Measurements from ENCODE around the gene TNFSF13B. TPM values are rescaled to one million over a fixed set of nuclear protein-coding genes. Genes with fewer than 3 reads are reported as not detected.
"Not testable (repeated sequence)": the region's sequence is repeated elsewhere in the genome, so short reads cannot be mapped to it uniquely, and the experiment has no call there.

Gene TNFSF13B
- total RNA-seq, 1 donor = 36.6 TPM

DNA sequence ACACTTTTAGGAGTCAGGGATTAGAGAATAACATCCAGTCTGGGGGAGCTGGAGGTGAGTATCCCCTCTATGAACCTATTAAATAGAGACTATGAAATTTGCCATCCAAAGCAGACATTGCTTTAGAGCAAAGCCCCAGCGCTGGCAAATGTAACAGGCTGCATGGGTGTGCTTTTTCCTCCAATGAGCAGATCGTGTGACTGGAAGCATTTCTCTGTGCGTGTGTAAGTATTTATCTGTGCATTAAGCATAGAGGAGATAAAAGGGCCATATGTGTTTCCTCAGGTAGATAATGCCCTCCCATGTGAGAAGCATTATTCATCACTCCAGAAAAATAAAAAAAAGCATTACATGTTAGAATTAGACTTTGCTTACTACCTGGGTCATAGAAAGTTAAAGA lies 924 bp downstream of the TNFSF13B start:
- Histone ChIP-seq H3K4me1 (ENCODE audit: insufficient read depth, low read length) (peaks cover 48% of the 10 kb centered on the region), H3K9me3 (ENCODE audit: low read depth, low read length) (no peaks in the 10 kb centered on the region), H3K27me3 (ENCODE audit: insufficient read depth, low read length) (no peaks in the 10 kb centered on the region), H3K4me3 (ENCODE audit: low read length) (peak overlapping the region; percentile 52)

DNA sequence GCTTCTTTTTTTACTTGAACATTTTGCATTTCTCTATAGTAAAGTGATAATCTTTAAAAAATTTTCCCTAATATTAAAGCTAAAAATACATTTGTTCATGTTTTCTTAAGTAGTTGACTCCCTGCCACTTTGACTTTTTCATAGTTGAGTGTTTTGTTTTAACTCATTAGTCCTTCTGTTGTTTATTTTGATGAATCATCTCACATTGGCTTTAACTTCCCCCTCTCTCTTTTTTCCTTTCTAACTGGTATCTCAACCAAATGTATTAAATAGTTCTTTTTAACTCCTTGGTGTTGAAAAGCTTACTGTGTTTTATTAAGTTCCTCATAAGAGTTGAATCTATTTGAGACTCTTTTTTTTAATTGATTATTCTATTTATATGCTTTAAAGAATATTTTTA lies 2.8 kb downstream of the TNFSF13B start:
- no peaks in the 10 kb centered on the region for H3K27me3 ChIP-seq (ENCODE audit: insufficient read depth, low read length)
- peaks cover 31% of the 10 kb centered on the region for H3K4me1 ChIP-seq (ENCODE audit: insufficient read depth, low read length)
- H3K4me3 ChIP-seq (ENCODE audit: low read length) = no peak overlapping the region
- H3K9me3 ChIP-seq (ENCODE audit: low read depth, low read length) = no peaks in the 10 kb centered on the region

DNA sequence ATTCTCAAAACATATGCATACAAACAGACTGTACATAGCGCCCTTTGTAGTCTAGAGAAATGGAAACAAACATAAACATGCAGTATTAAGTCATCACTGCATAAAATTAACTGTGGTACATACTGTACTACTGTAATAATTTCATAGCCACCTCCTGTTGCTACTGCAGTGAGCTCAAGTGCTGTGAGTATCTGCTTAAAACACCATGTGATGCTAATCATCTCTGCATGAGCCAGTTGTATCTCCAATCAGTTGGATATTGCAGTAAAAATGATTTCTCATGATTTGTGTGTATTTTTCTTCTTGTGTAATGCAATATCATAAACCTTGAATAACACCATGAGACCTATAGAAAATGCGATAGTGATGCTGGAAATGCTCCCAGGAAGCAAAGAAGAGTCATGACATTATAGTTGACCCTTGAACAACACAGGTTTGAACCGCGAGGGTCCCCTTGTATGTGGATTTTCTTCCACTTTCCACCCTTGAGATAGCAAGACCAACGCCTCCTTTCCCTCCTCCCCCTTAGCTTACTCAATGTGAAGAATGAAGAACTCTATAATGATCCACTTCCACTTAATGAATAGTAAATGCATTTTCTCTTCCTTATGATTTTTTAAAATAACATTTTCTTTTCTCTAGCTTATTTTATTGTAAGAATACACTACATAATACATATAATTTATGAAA lies 4.1 kb downstream of the TNFSF13B start:
- no peaks in the 10 kb centered on the region for H3K27me3 ChIP-seq (ENCODE audit: insufficient read depth, low read length)
- H3K4me3 ChIP-seq (ENCODE audit: low read length) = no peak overlapping the region
- no peaks in the 10 kb centered on the region for H3K9me3 ChIP-seq (ENCODE audit: low read depth, low read length)
- peaks cover 19% of the 10 kb centered on the region for H3K4me1 ChIP-seq (ENCODE audit: insufficient read depth, low read length)

DNA sequence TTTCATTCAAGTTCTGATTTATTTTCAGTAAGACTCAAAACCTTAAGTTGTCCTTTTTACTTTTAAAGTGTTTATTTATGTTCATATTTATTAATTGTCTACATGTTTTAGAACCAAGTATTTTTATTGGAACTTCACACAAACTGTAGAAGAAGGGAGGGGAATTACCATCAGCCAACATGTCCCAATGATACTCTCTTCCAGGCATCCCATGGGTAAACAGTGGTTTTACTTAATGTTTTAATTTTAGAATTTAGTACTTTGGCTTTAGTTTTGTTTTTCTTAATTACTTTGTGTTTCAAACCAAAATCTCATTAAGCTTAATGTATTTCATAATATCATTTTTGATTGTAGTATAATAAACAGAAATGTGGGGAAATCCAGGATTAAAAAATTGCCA lies 5.2 kb downstream of the TNFSF13B start:
- Histone ChIP-seq H3K27me3 (ENCODE audit: insufficient read depth, low read length) (no peaks in the 10 kb centered on the region), H3K9me3 (ENCODE audit: low read depth, low read length) (no peaks in the 10 kb centered on the region), H3K4me1 (ENCODE audit: insufficient read depth, low read length) (peaks cover 9% of the 10 kb centered on the region), H3K4me3 (ENCODE audit: low read length) (no peak overlapping the region)

DNA sequence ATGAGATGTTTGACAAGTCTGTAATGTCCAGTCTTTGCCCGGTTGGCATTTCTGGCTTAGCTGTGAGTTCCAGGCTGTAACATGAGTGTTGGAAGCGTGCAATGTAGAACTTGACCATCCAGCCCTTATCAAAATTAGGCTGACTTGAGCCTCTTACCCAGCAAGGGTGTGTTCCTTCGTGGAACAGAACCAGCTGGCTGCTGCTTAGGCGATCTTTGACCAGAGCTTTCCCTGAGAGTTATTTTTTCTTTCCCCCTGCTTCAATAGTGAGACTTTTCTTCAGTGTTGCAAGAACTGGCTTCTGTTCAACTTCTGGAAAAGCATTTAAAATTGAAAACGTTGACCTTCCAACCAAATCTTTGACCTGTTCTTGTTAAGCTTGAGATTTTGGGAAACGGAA lies 6.5 kb downstream of the TNFSF13B start:
- Histone ChIP-seq H3K4me1 (ENCODE audit: insufficient read depth, low read length) (peaks cover 7% of the 10 kb centered on the region), H3K4me3 (ENCODE audit: low read length) (no peak overlapping the region), H3K27me3 (ENCODE audit: insufficient read depth, low read length) (no peaks in the 10 kb centered on the region), H3K9me3 (ENCODE audit: low read depth, low read length) (no peaks in the 10 kb centered on the region)

DNA sequence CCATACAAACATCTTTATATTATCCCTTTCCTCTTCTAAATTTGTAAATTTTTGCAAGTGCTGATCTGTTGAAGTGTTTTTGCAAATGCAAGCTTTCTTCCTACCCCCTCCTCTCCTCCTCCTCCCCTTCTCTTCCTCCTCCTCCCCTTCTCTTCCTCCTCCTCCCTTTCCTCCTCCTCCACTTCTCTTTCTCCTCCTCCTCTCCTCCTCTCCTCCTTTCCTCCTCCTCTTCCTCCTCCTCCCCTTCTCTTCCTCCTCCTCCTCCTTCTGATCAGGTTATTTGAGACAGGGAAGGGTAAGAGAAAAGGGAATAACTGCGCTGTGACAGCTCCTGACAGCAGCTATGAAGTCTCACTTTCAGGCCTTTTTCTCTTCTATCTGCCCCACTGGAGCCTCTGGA lies 8.9 kb downstream of the TNFSF13B start:
- no peaks in the 10 kb centered on the region for H3K9me3 ChIP-seq (ENCODE audit: low read depth, low read length)
- H3K4me3 ChIP-seq (ENCODE audit: low read length) = no peak overlapping the region
- H3K27me3 ChIP-seq (ENCODE audit: insufficient read depth, low read length) = no peaks in the 10 kb centered on the region
- peaks cover 14% of the 10 kb centered on the region for H3K4me1 ChIP-seq (ENCODE audit: insufficient read depth, low read length)

DNA sequence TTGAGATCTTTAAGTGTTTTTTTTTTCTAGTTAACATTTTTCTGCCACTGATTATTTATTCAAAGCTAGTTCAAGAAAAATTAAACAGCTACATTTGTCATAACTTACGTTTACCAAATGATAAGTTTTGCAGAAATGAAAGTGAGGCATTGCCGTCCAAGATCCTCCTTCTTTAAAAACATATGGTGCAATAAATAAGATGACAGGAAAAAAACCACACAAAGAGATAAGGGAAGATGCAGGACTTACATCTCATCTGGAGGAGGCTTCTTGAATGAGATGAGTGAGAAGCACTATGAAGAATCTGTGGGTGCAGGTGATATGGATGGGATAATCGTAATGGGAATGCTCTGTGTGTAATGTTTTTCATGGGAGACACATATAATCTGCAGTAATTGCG lies 12.4 kb downstream of the TNFSF13B start:
- H3K9me3 ChIP-seq (ENCODE audit: low read depth, low read length) = no peaks in the 10 kb centered on the region
- H3K27me3 ChIP-seq (ENCODE audit: insufficient read depth, low read length) = no peaks in the 10 kb centered on the region
- H3K4me1 ChIP-seq (ENCODE audit: insufficient read depth, low read length) = peaks cover 11% of the 10 kb centered on the region
- no peak overlapping the region for H3K4me3 ChIP-seq (ENCODE audit: low read length)

DNA sequence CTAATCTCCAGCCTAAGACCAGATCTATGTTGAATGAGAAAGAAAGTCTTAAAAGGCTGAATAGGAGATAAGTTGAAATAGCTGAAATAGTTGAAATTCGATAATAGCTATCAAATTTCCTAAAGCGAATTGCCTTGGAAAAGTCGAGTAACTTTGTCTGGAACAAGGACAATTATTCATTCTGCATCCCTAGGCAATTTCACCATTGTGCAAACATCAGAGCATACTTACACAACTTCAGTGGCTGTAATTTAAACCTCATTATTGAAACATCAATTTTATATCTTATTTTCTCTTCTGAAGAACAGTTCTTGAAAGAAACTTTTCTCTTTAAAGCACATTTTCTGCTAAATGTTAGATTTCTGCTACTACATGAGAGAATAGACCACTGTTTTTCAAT lies 13.6 kb downstream of the TNFSF13B start:
- H3K9me3 ChIP-seq (ENCODE audit: low read depth, low read length) = no peaks in the 10 kb centered on the region
- no peak overlapping the region for H3K4me3 ChIP-seq (ENCODE audit: low read length)
- H3K27me3 ChIP-seq (ENCODE audit: insufficient read depth, low read length) = no peaks in the 10 kb centered on the region
- peaks cover 11% of the 10 kb centered on the region for H3K4me1 ChIP-seq (ENCODE audit: insufficient read depth, low read length)

DNA sequence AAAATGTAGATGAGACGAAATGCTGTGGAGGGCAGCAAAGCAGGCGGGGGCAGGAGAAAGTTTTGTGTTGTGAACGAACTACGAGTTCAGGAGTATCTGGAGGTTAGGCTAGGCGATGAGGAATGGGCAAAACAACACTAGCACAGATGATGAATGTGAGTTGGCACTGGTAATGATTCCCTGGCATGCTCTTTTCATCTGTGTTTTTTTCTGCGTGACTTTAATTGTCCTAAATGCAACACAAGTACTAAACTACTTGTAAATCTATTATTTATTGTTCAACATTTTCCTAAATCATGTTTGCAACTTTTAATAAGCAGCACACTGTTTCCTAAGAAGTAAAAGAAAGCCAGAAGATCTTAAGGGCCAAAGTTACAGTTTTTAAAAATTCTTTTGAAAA lies 19.2 kb downstream of the TNFSF13B start:
- Histone ChIP-seq H3K27me3 (ENCODE audit: insufficient read depth, low read length) (no peaks in the 10 kb centered on the region), H3K4me3 (ENCODE audit: low read length) (no peak overlapping the region), H3K9me3 (ENCODE audit: low read depth, low read length) (no peaks in the 10 kb centered on the region), H3K4me1 (ENCODE audit: insufficient read depth, low read length) (no peaks in the 10 kb centered on the region)

DNA sequence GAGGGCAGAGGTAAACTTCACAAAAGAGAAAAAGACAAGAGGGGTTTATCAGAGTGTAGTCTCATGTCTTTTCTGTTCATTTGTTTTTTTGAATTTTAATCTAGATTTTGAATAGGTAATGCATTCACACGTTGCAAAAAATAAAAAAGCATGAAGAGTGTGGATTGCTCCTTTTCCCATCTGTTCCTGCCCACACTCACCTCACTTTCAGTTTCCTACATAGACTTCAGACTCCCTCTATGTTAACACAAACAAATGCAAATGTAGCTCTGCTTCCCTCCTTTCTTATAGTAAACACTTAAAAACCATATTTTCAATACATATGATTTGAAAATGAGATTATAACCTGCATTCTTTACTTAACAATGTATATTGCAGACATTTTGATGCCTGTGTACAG lies 20.3 kb downstream of the TNFSF13B start:
- H3K27me3 ChIP-seq (ENCODE audit: insufficient read depth, low read length) = no peaks in the 10 kb centered on the region
- H3K9me3 ChIP-seq (ENCODE audit: low read depth, low read length) = no peaks in the 10 kb centered on the region
- no peak overlapping the region for H3K4me3 ChIP-seq (ENCODE audit: low read length)
- no peaks in the 10 kb centered on the region for H3K4me1 ChIP-seq (ENCODE audit: insufficient read depth, low read length)

DNA sequence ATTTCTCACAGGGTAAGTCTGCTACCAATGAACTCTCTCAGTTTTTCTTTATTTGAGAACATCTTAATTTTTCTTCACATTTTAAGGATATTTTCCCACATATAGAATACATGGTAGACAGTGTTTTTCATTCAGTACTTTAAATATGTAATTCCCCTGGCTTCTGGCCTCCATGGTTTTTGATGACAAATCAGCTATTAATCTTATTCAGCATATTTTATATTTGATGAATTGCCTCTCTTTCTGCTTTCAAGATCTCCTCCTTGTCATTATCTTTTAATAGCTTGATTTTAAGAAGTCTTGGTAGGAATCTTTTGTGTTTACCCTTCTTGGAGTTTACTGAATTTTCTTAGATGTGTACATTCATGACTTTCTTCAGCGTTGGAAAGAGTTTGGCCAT lies 27.6 kb downstream of the TNFSF13B start:
- H3K4me3 ChIP-seq (ENCODE audit: low read length) = no peak overlapping the region
- H3K4me1 ChIP-seq (ENCODE audit: insufficient read depth, low read length) = no peaks in the 10 kb centered on the region
- no peaks in the 10 kb centered on the region for H3K9me3 ChIP-seq (ENCODE audit: low read depth, low read length)
- H3K27me3 ChIP-seq (ENCODE audit: insufficient read depth, low read length) = no peaks in the 10 kb centered on the region

DNA sequence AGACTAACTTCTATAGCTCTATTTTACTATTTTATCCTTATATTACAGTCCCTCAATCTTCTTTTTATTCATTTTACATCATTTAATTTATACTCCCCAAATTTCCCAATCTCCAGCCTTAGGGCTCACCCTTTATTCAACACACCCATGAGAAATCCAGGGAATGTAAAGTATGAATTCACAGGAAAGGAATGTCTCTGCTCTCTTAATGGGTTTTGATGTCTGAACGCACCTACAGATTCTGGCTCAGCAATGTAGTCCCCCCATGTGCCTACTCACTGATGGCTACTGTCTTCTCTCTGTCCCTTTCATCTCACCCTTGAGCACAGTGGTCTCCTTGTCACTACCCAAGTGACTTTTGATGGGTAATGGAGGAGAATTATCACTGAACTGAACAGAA lies 32.8 kb downstream of the TNFSF13B start:
- Histone ChIP-seq H3K4me1 (ENCODE audit: insufficient read depth, low read length) (no peaks in the 10 kb centered on the region), H3K27me3 (ENCODE audit: insufficient read depth, low read length) (no peaks in the 10 kb centered on the region), H3K4me3 (ENCODE audit: low read length) (no peak overlapping the region), H3K9me3 (ENCODE audit: low read depth, low read length) (no peaks in the 10 kb centered on the region)

DNA sequence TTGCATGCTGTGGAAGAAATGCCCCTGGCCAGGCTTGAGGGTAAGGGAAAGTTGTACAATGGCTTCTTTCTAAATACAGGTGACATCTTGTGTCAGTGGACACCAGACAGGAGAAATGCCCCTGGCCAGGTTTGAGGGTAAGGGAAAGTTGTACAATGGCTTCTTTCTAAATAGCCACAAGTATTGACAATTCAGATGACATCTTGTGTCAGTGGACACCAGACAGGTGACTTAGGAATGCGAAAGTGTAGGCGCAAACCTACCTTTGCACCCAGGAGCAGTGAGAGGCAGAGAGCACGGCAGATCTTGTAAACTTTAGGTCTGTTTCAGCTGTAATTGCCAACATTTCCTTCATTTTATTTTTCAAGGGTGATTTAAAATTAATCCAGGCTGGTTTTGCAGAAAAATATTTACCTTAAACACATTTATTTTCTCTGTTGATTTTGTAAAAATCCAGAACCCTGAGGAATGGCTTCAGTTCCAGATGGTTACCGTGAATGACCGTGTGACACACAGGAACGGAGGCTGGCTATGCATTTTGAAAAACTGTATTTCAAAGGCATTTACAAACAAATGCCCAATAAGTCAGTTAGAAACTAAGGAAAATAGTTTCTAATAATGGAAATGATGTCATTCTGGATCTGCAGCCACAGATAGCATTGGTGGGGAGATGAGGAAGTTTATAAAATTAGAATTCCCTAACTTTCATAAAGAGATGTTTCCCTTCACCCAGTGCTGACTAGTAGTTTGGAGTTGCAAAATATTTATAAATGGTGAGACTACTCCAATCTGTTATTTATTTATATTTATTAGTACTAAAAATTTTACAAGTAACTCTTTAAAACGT lies 34.9 kb downstream of the TNFSF13B start:
- H3K4me1 ChIP-seq (ENCODE audit: insufficient read depth, low read length) = no peaks in the 10 kb centered on the region
- no peaks in the 10 kb centered on the region for H3K27me3 ChIP-seq (ENCODE audit: insufficient read depth, low read length)
- no peak overlapping the region for H3K4me3 ChIP-seq (ENCODE audit: low read length)
- no peaks in the 10 kb centered on the region for H3K9me3 ChIP-seq (ENCODE audit: low read depth, low read length)

DNA sequence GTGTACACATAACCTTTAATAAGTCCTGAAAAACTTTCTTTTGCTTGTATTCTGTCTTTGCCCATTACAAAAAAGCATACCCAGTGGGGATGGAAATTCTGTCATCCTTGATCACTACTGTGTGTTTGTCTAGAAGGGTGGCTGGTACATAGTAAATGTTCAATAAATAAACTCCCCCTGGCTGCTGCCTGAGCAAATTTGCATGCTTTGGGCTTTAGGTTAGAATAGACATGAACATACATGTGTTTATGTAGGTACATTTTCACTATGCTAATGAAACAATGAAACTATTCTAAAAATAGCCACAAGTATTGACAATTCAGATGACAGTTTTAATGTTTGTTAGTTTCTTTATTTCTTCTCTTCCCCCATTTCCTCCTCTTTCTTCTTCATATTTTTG lies 36.1 kb downstream of the TNFSF13B start:
- H3K4me1 ChIP-seq (ENCODE audit: insufficient read depth, low read length) = no peaks in the 10 kb centered on the region
- H3K9me3 ChIP-seq (ENCODE audit: low read depth, low read length) = no peaks in the 10 kb centered on the region
- H3K4me3 ChIP-seq (ENCODE audit: low read length) = no peak overlapping the region
- no peaks in the 10 kb centered on the region for H3K27me3 ChIP-seq (ENCODE audit: insufficient read depth, low read length)

DNA sequence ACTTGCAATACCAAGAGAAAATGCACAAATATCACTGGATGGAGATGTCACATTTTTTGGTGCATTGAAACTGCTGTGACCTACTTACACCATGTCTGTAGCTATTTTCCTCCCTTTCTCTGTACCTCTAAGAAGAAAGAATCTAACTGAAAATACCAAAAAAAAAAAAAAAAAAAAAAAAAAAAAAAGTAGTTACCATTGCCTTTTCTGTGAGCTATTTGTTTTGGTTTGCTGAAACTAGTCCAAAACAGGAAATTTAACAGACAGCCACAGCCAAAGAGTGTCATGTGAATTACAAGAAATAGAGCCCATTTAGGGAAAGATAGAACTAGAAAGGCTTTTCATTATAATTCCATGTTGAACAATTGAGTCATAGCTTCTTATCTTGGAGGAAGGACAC lies 37.3 kb downstream of the TNFSF13B start:
- no peaks in the 10 kb centered on the region for H3K9me3 ChIP-seq (ENCODE audit: low read depth, low read length)
- no peaks in the 10 kb centered on the region for H3K27me3 ChIP-seq (ENCODE audit: insufficient read depth, low read length)
- no peaks in the 10 kb centered on the region for H3K4me1 ChIP-seq (ENCODE audit: insufficient read depth, low read length)
- H3K4me3 ChIP-seq (ENCODE audit: low read length) = no peak overlapping the region

DNA sequence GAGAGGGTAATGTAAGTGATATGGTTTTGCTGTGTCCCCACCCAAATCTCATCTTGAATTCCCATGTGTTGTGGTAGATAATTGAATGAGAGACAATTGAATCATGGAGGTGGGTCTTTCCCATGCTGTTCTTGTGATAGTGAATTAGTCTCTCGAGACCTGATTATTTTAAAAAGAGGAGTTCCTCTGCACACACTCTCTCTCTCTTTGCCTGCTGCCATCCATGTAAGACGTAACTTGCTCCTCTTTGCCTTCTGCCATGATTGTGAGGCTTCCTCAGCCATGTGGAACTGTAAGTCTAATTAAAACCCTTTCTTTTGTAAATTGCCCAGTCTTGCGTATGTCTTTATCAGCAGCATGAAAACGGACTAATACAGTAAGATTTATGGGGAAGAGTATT lies 42.1 kb downstream of the TNFSF13B start:
- not testable (repeated sequence) for H3K4me1 ChIP-seq (ENCODE audit: insufficient read depth, low read length); H3K4me3 ChIP-seq (ENCODE audit: low read length); H3K27me3 ChIP-seq (ENCODE audit: insufficient read depth, low read length); H3K9me3 ChIP-seq (ENCODE audit: low read depth, low read length)

All from mononuclear cell (primary cell).